ENCODE measurements around the gene MYBPH. TPM values are rescaled to one million over a fixed set of nuclear protein-coding genes. Genes with fewer than 3 reads are reported as not detected.

MYBPH gene
- total RNA-seq, 5 donors from 2014 or later (not counting 1 experiment from before 2014, with no cell fraction given) = not detected

GRCh38 chr1:203142684-203143408 is 32.8 kb downstream of the MYBPH start:
- ATAC-seq (replicated peaks in 1 of 4) = no peak
- Histone ChIP-seq H3K27me3 (replicated peaks in 1 of 2; ENCODE audit: control insufficient read depth in 2 of 2, extremely low read depth in 1 of 2, insufficient read depth in 2 of 2, low read length in 1 of 2) (peaks cover 0 to 28% of the 10 kb centered on the region in 2 experiments), H3K9me3 (no peaks in the 10 kb centered on the region), H3K4me3 (ENCODE audit: control insufficient read depth in 1 of 2, extremely low read depth in 1 of 2, low read length in 1 of 2) (no peak overlapping the region), H3K4me1 (ENCODE audit: control insufficient read depth in 1 of 2, extremely low read depth in 1 of 2, insufficient read depth in 2 of 2, low read length in 2 of 2) (no peaks in the 10 kb centered on the region), H3K36me3 (ENCODE audit: control insufficient read depth in 2 of 2, extremely low read depth in 1 of 2, insufficient read depth in 1 of 2, low read length in 1 of 2) (no peaks in the 10 kb centered on the region), H3K27ac (ENCODE audit: low read length) (no peak overlapping the region)
- Mint-ChIP-seq H3K9me3 (peaks cover 0 to 4% (median 0%) of the 10 kb centered on the region in 3 donors), H3K4me1 (no peaks in the 10 kb centered on the region), H3K27me3 (peaks cover 0 to 7% of the 10 kb centered on the region in 2 donors), H3K36me3 (peaks cover 4% of the 10 kb centered on the region), H3K27ac (no peak overlapping the region), H3K4me3 (no peak overlapping the region)
- CTCF ChIA-PET = no interaction called here
- DNase-seq = no peak
- POLR2A ChIA-PET = no interaction called here
- WGBS (ENCODE audit: insufficient coverage) = 60% methylated on average over 1 of the region's 5 CpGs

GRCh38 chr1:203142124-203142523 is 33.5 kb downstream of the MYBPH start:
- no peak overlapping the region for H3K4me3 ChIP-seq (ENCODE audit: control insufficient read depth in 1 of 2, extremely low read depth in 1 of 2, low read length in 1 of 2)
- no peaks in the 10 kb centered on the region for H3K9me3 ChIP-seq
- ChIA-PET POLR2A (no interaction called here), CTCF (no interaction called here)
- H3K27ac ChIP-seq (ENCODE audit: low read length) = no peak overlapping the region
- 67% methylated on average over 1 of the region's 6 CpGs for WGBS (ENCODE audit: insufficient coverage)
- H3K36me3 ChIP-seq (ENCODE audit: control insufficient read depth in 2 of 2, extremely low read depth in 1 of 2, insufficient read depth in 1 of 2, low read length in 1 of 2) = no peaks in the 10 kb centered on the region
- Mint-ChIP-seq H3K9me3 (peaks cover 0 to 4% (median 0%) of the 10 kb centered on the region in 3 donors), H3K4me3 (no peak overlapping the region), H3K27me3 (peaks cover 2 to 7% of the 10 kb centered on the region in 2 donors), H3K4me1 (no peaks in the 10 kb centered on the region), H3K36me3 (peaks cover 4% of the 10 kb centered on the region), H3K27ac (no peak overlapping the region)
- H3K27me3 ChIP-seq (replicated peaks in 1 of 2; ENCODE audit: control insufficient read depth in 2 of 2, extremely low read depth in 1 of 2, insufficient read depth in 2 of 2, low read length in 1 of 2) = peaks cover 0 to 28% of the 10 kb centered on the region in 2 experiments
- ATAC-seq (replicated peaks in 1 of 4) (no peak), DNase-seq (no peak)
- no peaks in the 10 kb centered on the region for H3K4me1 ChIP-seq (ENCODE audit: control insufficient read depth in 1 of 2, extremely low read depth in 1 of 2, insufficient read depth in 2 of 2, low read length in 2 of 2)

- ATAC-seq (replicated peaks in 1 of 4) (no peak), DNase-seq (no peak)
- peaks cover 7 to 11% of the 10 kb centered on the region in 2 donors for H3K27me3 Mint-ChIP-seq
- WGBS (ENCODE audit: insufficient coverage) = 42% methylated on average over 2 of the region's 5 CpGs
- ChIA-PET CTCF (no interaction called here), POLR2A (no interaction called here)
- Histone ChIP-seq H3K4me1 (ENCODE audit: control insufficient read depth in 1 of 2, extremely low read depth in 1 of 2, insufficient read depth in 2 of 2, low read length in 2 of 2) (peaks cover 0 to 2% of the 10 kb centered on the region in 2 experiments), H3K4me3 (ENCODE audit: control insufficient read depth in 1 of 2, extremely low read depth in 1 of 2, low read length in 1 of 2) (no peak overlapping the region), H3K27me3 (replicated peaks in 1 of 2; ENCODE audit: control insufficient read depth in 2 of 2, extremely low read depth in 1 of 2, insufficient read depth in 2 of 2, low read length in 1 of 2) (peaks cover 0 to 35% of the 10 kb centered on the region in 2 experiments), H3K27ac (ENCODE audit: low read length) (no peak overlapping the region), H3K36me3 (ENCODE audit: control insufficient read depth in 2 of 2, extremely low read depth in 1 of 2, insufficient read depth in 1 of 2, low read length in 1 of 2) (no peaks in the 10 kb centered on the region), H3K9me3 (no peaks in the 10 kb centered on the region)
- H3K27ac Mint-ChIP-seq = no peak overlapping the region
- H3K4me1 Mint-ChIP-seq = peaks cover 3 to 4% (median 3%) of the 10 kb centered on the region in 3 donors
- H3K4me3 Mint-ChIP-seq = no peak overlapping the region
- H3K9me3 Mint-ChIP-seq = peaks cover 0 to 4% (median 0%) of the 10 kb centered on the region in 3 donors
- H3K36me3 Mint-ChIP-seq = peaks cover 4% of the 10 kb centered on the region
Measured at GRCh38 chr1:203140743-203141520, 34.7 kb downstream of the MYBPH start.

GRCh38 chr1:203139976-203140475 is 35.6 kb downstream of the MYBPH start:
- ATAC-seq (replicated peaks in 1 of 4) (no peak), DNase-seq (no peak)
- peaks cover 0 to 4% (median 0%) of the 10 kb centered on the region in 3 donors for H3K9me3 Mint-ChIP-seq
- Histone ChIP-seq H3K4me1 (ENCODE audit: control insufficient read depth in 1 of 2, extremely low read depth in 1 of 2, insufficient read depth in 2 of 2, low read length in 2 of 2) (peaks cover 0 to 5% of the 10 kb centered on the region in 2 experiments), H3K27ac (ENCODE audit: low read length) (no peak overlapping the region), H3K9me3 (no peaks in the 10 kb centered on the region), H3K4me3 (ENCODE audit: control insufficient read depth in 1 of 2, extremely low read depth in 1 of 2, low read length in 1 of 2) (no peak overlapping the region), H3K36me3 (ENCODE audit: control insufficient read depth in 2 of 2, extremely low read depth in 1 of 2, insufficient read depth in 1 of 2, low read length in 1 of 2) (no peaks in the 10 kb centered on the region), H3K27me3 (replicated peaks in 1 of 2; ENCODE audit: control insufficient read depth in 2 of 2, extremely low read depth in 1 of 2, insufficient read depth in 2 of 2, low read length in 1 of 2) (peaks cover 0 to 31% of the 10 kb centered on the region in 2 experiments)
- WGBS (ENCODE audit: insufficient coverage) = 71% methylated on average over 5 of the region's 8 CpGs
- peaks cover 4% of the 10 kb centered on the region for H3K36me3 Mint-ChIP-seq
- H3K4me3 Mint-ChIP-seq = no peak overlapping the region
- peaks cover 7 to 12% of the 10 kb centered on the region in 2 donors for H3K27me3 Mint-ChIP-seq
- ChIA-PET POLR2A (no interaction called here), CTCF (no interaction called here)
- no peak overlapping the region for H3K27ac Mint-ChIP-seq
- H3K4me1 Mint-ChIP-seq = peaks cover 5 to 6% (median 6%) of the 10 kb centered on the region in 3 donors

GRCh38 chr1:203138066-203138465 is 37.6 kb downstream of the MYBPH start:
- no peak for DNase-seq
- no peak overlapping the region for H3K27ac Mint-ChIP-seq
- no peak for ATAC-seq (replicated peaks in 1 of 4)
- POLR2A ChIA-PET = no interaction called here
- Histone ChIP-seq H3K9me3 (no peaks in the 10 kb centered on the region), H3K4me1 (ENCODE audit: control insufficient read depth in 1 of 2, extremely low read depth in 1 of 2, insufficient read depth in 2 of 2, low read length in 2 of 2) (peaks cover 0 to 5% of the 10 kb centered on the region in 2 experiments), H3K27me3 (replicated peaks in 1 of 2; ENCODE audit: control insufficient read depth in 2 of 2, extremely low read depth in 1 of 2, insufficient read depth in 2 of 2, low read length in 1 of 2) (peaks cover 0 to 40% of the 10 kb centered on the region in 2 experiments), H3K4me3 (ENCODE audit: control insufficient read depth in 1 of 2, extremely low read depth in 1 of 2, low read length in 1 of 2) (no peak overlapping the region), H3K27ac (ENCODE audit: low read length) (no peak overlapping the region), H3K36me3 (ENCODE audit: control insufficient read depth in 2 of 2, extremely low read depth in 1 of 2, insufficient read depth in 1 of 2, low read length in 1 of 2) (no peaks in the 10 kb centered on the region)
- CTCF ChIA-PET = no interaction called here
- no peak overlapping the region for H3K4me3 Mint-ChIP-seq
- no peaks in the 10 kb centered on the region for H3K36me3 Mint-ChIP-seq
- peaks cover 5 to 6% (median 6%) of the 10 kb centered on the region in 3 donors for H3K4me1 Mint-ChIP-seq
- no peaks in the 10 kb centered on the region for H3K9me3 Mint-ChIP-seq
- WGBS (ENCODE audit: insufficient coverage) = 75% methylated on average over 3 of the region's 3 CpGs
- H3K27me3 Mint-ChIP-seq = peaks cover 7 to 10% of the 10 kb centered on the region in 2 donors

GRCh38 chr1:203137324-203137723 is 38.3 kb downstream of the MYBPH start:
- Mint-ChIP-seq H3K4me1 (peaks cover 5 to 6% (median 6%) of the 10 kb centered on the region in 3 donors), H3K27me3 (peaks cover 7 to 10% of the 10 kb centered on the region in 2 donors), H3K9me3 (no peaks in the 10 kb centered on the region), H3K27ac (no peak overlapping the region), H3K36me3 (no peaks in the 10 kb centered on the region), H3K4me3 (no peak overlapping the region)
- H3K4me3 ChIP-seq (ENCODE audit: control insufficient read depth in 1 of 2, extremely low read depth in 1 of 2, low read length in 1 of 2) = no peak overlapping the region
- ChIA-PET POLR2A (no interaction called here), CTCF (no interaction called here)
- no peaks in the 10 kb centered on the region for H3K36me3 ChIP-seq (ENCODE audit: control insufficient read depth in 2 of 2, extremely low read depth in 1 of 2, insufficient read depth in 1 of 2, low read length in 1 of 2)
- H3K27me3 ChIP-seq (replicated peaks in 1 of 2; ENCODE audit: control insufficient read depth in 2 of 2, extremely low read depth in 1 of 2, insufficient read depth in 2 of 2, low read length in 1 of 2) = peaks cover 0 to 40% of the 10 kb centered on the region in 2 experiments
- peaks cover 0 to 5% of the 10 kb centered on the region in 2 experiments for H3K4me1 ChIP-seq (ENCODE audit: control insufficient read depth in 1 of 2, extremely low read depth in 1 of 2, insufficient read depth in 2 of 2, low read length in 2 of 2)
- H3K9me3 ChIP-seq = no peaks in the 10 kb centered on the region
- 83% methylated on average over 3 of the region's 4 CpGs for WGBS (ENCODE audit: insufficient coverage)
- DNase-seq (no peak), ATAC-seq (replicated peaks in 1 of 4) (no peak)
- H3K27ac ChIP-seq (ENCODE audit: low read length) = no peak overlapping the region

Data from T-cell (primary cell).